GM18861 (cell line): ENCODE measurements around the gene PRDM11.

Experiments
- ATAC-seq: cut with Tn5 transposase; IDR thresholded peaks from one replicate; pipeline ENCODE4 v1.9.1; 2021; ENCODE audit not compliant: unreplicated experiment

Gene PRDM11

GRCh38 chr11:45174168-45174835 is 27.9 kb downstream of the PRDM11 start:
- ATAC-seq: no peak

- ATAC-seq: no peak
These were observed 28.5 kb downstream of the PRDM11 start for GRCh38 chr11:45174963-45175362.

GRCh38 chr11:45176996-45177395 is 30.6 kb downstream of the PRDM11 start:
- no peak for ATAC-seq

GRCh38 chr11:45178223-45178622 is 31.8 kb downstream of the PRDM11 start:
- ATAC-seq: no peak

GRCh38 chr11:45178890-45179671 is 32.6 kb downstream of the PRDM11 start:
- ATAC-seq: no peak

- ATAC-seq: no peak
These were observed 33.3 kb downstream of the PRDM11 start for GRCh38 chr11:45179686-45180178.

- ATAC-seq: no peak
These were observed 33.9 kb downstream of the PRDM11 start for GRCh38 chr11:45180179-45180847.

GRCh38 chr11:45180848-45181192 is 34.4 kb downstream of the PRDM11 start:
- ATAC-seq: no peak

GRCh38 chr11:45181193-45181888 is 34.9 kb downstream of the PRDM11 start:
- ATAC-seq: no peak

GRCh38 chr11:45181889-45182550 is 35.6 kb downstream of the PRDM11 start:
- ATAC-seq: no peak

- ATAC-seq: no peak
These were observed 36.5 kb downstream of the PRDM11 start for GRCh38 chr11:45182902-45183301.

- no peak for ATAC-seq
These were observed 38.2 kb downstream of the PRDM11 start for GRCh38 chr11:45184640-45185039.

GRCh38 chr11:45185228-45185729 is 38.8 kb downstream of the PRDM11 start:
- ATAC-seq: no peak

GRCh38 chr11:45187375-45187774 is 40.9 kb downstream of the PRDM11 start:
- no peak for ATAC-seq

GRCh38 chr11:45188127-45188526 is 41.7 kb downstream of the PRDM11 start:
- no peak for ATAC-seq

- ATAC-seq: no peak
These were observed 42.8 kb downstream of the PRDM11 start for GRCh38 chr11:45189230-45189629.

GRCh38 chr11:45193695-45194094 is 47.3 kb downstream of the PRDM11 start:
- no peak for ATAC-seq

GRCh38 chr11:45204761-45205160 is 58.3 kb downstream of the PRDM11 start:
- ATAC-seq: no peak

GRCh38 chr11:45205978-45206377 is 59.5 kb downstream of the PRDM11 start:
- ATAC-seq: no peak

GRCh38 chr11:45208135-45208534 is 61.7 kb downstream of the PRDM11 start:
- ATAC-seq: no peak
